ENCODE data around the gene GPRIN3. TPM values are rescaled to one million over a fixed set of nuclear protein-coding genes. Genes with fewer than 3 reads are reported as not detected.

Gene GPRIN3
- total and polyA plus RNA-seq, 2 donors (not counting 1 experiment from before 2014, with no cell fraction given): 0.22 to 1.5 TPM

GRCh38 chr4:89249313-89249712 is 58.3 kb downstream of the GPRIN3 start:
- ATAC-seq (ENCODE audit: low read depth): no peak
- POLR2A ChIA-PET: no interaction called here
- H3K27me3 Mint-ChIP-seq: no peaks in the 10 kb centered on the region

DNA sequence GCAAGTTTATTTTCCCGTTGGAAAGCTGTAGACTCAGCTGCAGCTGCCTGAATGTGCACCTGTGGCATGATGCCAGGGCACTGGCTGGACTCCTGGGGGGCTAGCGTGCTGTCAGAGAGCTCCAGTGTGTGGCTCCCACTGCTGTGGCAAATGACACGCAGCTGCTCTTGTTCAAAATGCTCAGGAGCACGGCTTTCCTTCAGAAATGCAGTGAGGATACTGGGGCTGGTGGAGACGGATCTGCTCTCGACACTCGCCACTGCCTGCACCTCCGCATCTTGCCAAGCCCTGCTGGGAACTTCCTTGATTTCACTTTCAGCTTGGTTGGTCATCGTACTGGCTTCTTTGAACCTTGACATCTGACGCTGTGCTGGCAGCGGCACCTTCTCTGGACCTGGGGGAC is 58.7 kb downstream of the GPRIN3 start:
- Histone ChIP-seq H3K9me3 (ENCODE audit: control extremely low read depth in 1 of 3, control insufficient read depth in 2 of 3, insufficient read depth in 1 of 3, low read length in 2 of 3) (no peaks in the 10 kb centered on the region), H3K4me3 (ENCODE audit: control extremely low read depth in 1 of 5, extremely low read depth in 1 of 5, insufficient read depth in 1 of 5, low read depth in 2 of 5, low read length in 4 of 5) (no peak overlapping the region), H3K27me3 (replicated peaks in 1 of 4; ENCODE audit: control extremely low read depth in 1 of 4, control insufficient read depth in 3 of 4, insufficient read depth in 4 of 4, low read length in 3 of 4) (no peaks in the 10 kb centered on the region), H2AFZ (ENCODE audit: insufficient read depth, low read depth, low read length, poor library complexity, severe bottlenecking) (no peak overlapping the region), H3K9ac (ENCODE audit: low read length) (no peak overlapping the region), H3K27ac (ENCODE audit: low read length in 2 of 2) (no peak overlapping the region), H3K79me2 (ENCODE audit: control insufficient read depth, insufficient read depth, low read length) (no peaks in the 10 kb centered on the region), H3K4me2 (replicated peaks; ENCODE audit: low read depth, low read length, poor library complexity, severe bottlenecking) (no peak overlapping the region), H4K20me1 (ENCODE audit: control insufficient read depth, insufficient read depth, low read length, poor library complexity, severe bottlenecking) (no peaks in the 10 kb centered on the region), H3K36me3 (replicated peaks in 1 of 2; ENCODE audit: control extremely low read depth in 1 of 2, control insufficient read depth in 1 of 2, extremely low read depth in 1 of 2, insufficient read depth in 2 of 2, low read length in 1 of 2) (no peaks in the 10 kb centered on the region), H3K4me1 (ENCODE audit: control insufficient read depth in 2 of 2, insufficient read depth in 2 of 2, low read length in 2 of 2) (peaks cover 0 to 4% of the 10 kb centered on the region in 2 donors)
- no peak overlapping the region for H3K4me3 Mint-ChIP-seq
- TF ChIP-seq, protein P1, sequence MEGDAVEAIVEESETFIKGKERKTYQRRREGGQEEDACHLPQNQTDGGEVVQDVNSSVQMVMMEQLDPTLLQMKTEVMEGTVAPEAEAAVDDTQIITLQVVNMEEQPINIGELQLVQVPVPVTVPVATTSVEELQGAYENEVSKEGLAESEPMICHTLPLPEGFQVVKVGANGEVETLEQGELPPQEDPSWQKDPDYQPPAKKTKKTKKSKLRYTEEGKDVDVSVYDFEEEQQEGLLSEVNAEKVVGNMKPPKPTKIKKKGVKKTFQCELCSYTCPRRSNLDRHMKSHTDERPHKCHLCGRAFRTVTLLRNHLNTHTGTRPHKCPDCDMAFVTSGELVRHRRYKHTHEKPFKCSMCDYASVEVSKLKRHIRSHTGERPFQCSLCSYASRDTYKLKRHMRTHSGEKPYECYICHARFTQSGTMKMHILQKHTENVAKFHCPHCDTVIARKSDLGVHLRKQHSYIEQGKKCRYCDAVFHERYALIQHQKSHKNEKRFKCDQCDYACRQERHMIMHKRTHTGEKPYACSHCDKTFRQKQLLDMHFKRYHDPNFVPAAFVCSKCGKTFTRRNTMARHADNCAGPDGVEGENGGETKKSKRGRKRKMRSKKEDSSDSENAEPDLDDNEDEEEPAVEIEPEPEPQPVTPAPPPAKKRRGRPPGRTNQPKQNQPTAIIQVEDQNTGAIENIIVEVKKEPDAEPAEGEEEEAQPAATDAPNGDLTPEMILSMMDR (IDR thresholded peaks at IDR 0.05): no peak
- TF ChIP-seq EZH2 (IDR thresholded peaks at IDR 0.05; ENCODE audit: borderline replicate concordance, insufficient read depth, low read depth, low read length, poor library complexity, severe bottlenecking): no peak
- 97% methylated on average over 11 of the region's 11 CpGs for WGBS (ENCODE audit: insufficient coverage)
- H3K9me3 Mint-ChIP-seq (ENCODE audit: insufficient read depth): no peaks in the 10 kb centered on the region
- no peaks in the 10 kb centered on the region for H3K4me1 Mint-ChIP-seq
- H3K27ac Mint-ChIP-seq: no peak overlapping the region
- intact Hi-C loops (cut with micrococcal nuclease): no loop called here
- CTCF ChIA-PET: no interaction called here
- ATAC-seq (ENCODE audit: low read depth) (no peak), DNase-seq (no peak)
- no peaks in the 10 kb centered on the region for H3K27me3 Mint-ChIP-seq
- POLR2A ChIA-PET: no interaction called here

More at GRCh38 chr4:89249313-89249712, 58.3 kb downstream of the GPRIN3 start:
- 100% methylated on average over 2 of the region's 2 CpGs for WGBS (ENCODE audit: insufficient coverage)
- no peak overlapping the region for H3K9ac ChIP-seq (ENCODE audit: low read length)
- no peaks in the 10 kb centered on the region for H3K9me3 ChIP-seq (ENCODE audit: control extremely low read depth in 1 of 3, control insufficient read depth in 2 of 3, insufficient read depth in 1 of 3, low read length in 2 of 3)
- CTCF ChIA-PET: interaction anchor here (1.9 kb wide), 1 partner anchor 185 kb away, joined by 9 read pairs; no protein-coding TSS in a partner anchor
- no peaks in the 10 kb centered on the region for H3K79me2 ChIP-seq (ENCODE audit: control insufficient read depth, insufficient read depth, low read length)
- Mint-ChIP-seq H3K9me3 (ENCODE audit: insufficient read depth) (no peaks in the 10 kb centered on the region), H3K4me1 (no peaks in the 10 kb centered on the region), H3K27ac (no peak overlapping the region), H3K4me3 (no peak overlapping the region)
- intact Hi-C loops (cut with micrococcal nuclease): no loop called here
- H3K4me3 ChIP-seq (ENCODE audit: control extremely low read depth in 1 of 5, extremely low read depth in 1 of 5, insufficient read depth in 1 of 5, low read depth in 2 of 5, low read length in 4 of 5): no peak overlapping the region
- no peak overlapping the region for H3K27ac ChIP-seq (ENCODE audit: low read length in 2 of 2)
- H3K4me1 ChIP-seq (ENCODE audit: control insufficient read depth in 2 of 2, insufficient read depth in 2 of 2, low read length in 2 of 2): peaks cover 0 to 4% of the 10 kb centered on the region in 2 donors
- no peak for TF ChIP-seq EZH2 (IDR thresholded peaks at IDR 0.05; ENCODE audit: borderline replicate concordance, insufficient read depth, low read depth, low read length, poor library complexity, severe bottlenecking)
- TF ChIP-seq, protein P1 (IDR thresholded peaks at IDR 0.05): no peak
- H2AFZ ChIP-seq (ENCODE audit: insufficient read depth, low read depth, low read length, poor library complexity, severe bottlenecking): no peak overlapping the region
- no peaks in the 10 kb centered on the region for H3K27me3 ChIP-seq (replicated peaks in 1 of 4; ENCODE audit: control extremely low read depth in 1 of 4, control insufficient read depth in 3 of 4, insufficient read depth in 4 of 4, low read length in 3 of 4)
- no peak overlapping the region for H3K4me2 ChIP-seq (replicated peaks; ENCODE audit: low read depth, low read length, poor library complexity, severe bottlenecking)
- no peaks in the 10 kb centered on the region for H4K20me1 ChIP-seq (ENCODE audit: control insufficient read depth, insufficient read depth, low read length, poor library complexity, severe bottlenecking)
- DNase-seq: no peak
- no peaks in the 10 kb centered on the region for H3K36me3 ChIP-seq (replicated peaks in 1 of 2; ENCODE audit: control extremely low read depth in 1 of 2, control insufficient read depth in 1 of 2, extremely low read depth in 1 of 2, insufficient read depth in 2 of 2, low read length in 1 of 2)
